HG03139 (cell line): ENCODE results near the gene CELF2.
"Not testable (repeated sequence)": the region's sequence is repeated elsewhere in the genome, so short reads cannot be mapped to it uniquely, and the experiment has no call there.

Experiments used
- ATAC-seq: cut with Tn5 transposase; IDR thresholded peaks from one replicate; pipeline ENCODE4 v1.9.1; 2021; ENCODE audit not compliant: unreplicated experiment

Gene CELF2

DNA sequence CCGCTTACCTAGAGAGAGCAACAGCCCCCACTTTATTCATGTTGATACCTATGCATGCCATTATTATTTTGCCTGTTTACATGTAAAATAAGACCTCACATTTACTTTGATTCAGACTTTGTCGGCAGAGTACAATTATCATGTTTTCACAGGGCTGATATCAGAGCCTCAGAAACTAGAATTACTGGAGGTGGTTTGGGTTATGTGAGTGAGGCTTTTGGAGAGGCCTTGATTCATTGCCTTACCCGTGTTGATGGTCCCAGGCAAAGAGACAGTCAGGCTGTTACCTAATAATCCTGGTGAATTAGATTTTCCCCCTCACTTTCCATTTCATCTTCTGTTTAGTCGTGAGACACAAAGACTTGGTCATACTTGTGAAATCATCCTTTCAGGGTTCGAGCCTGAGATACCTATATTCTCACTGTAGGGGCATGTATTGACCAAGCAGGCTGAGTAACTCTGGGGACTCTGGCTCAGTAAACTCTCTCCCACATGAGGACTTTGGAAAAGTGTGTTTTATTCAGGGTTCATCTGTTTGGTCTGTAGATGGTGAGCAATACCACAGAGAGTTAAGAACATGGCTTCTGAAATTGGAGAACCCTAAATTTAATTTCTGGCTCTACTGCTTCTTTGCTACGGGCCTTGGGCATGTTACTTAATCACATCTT lies 150.9 kb downstream of the CELF2 start:
- ATAC-seq = no peak

DNA sequence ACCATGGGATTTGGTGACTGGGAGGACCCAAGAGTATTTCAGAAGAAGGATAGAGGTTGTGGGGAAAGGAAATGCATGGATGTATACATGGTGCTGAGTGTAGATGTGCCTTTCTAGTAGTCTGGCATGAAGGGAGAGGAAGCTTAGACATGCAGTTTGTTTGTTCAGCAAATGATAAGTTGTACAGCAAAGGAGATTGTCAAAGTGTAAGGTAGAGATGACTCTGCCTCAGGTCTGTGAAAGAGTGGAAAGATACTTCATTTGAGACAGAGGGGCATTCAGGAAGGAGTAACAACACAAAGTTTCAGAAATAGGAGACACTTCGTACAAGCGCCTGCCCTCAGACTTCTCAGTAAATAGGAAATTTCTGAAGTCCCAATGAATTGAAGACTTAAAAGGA lies 152.3 kb downstream of the CELF2 start:
- ATAC-seq = no peak

DNA sequence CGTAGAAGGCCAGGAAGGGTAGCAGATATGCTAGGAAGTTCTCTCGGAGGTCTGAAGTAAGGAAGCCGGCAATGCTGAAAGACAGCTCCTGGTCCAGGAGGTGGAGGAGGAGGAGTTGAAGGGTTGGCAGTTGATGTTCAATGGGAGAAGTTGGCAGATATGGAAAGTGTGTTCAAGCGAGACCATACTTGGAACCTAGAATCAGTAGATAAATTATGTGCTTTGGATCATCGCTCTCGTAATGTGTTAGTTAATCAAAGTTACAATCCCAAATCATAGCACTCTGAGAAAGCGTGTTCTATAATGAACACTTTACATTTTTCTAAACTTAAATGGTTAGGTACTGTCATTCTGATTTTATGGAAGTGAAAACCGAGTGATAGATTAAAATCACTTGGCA lies 152.9 kb downstream of the CELF2 start:
- ATAC-seq = no peak

DNA sequence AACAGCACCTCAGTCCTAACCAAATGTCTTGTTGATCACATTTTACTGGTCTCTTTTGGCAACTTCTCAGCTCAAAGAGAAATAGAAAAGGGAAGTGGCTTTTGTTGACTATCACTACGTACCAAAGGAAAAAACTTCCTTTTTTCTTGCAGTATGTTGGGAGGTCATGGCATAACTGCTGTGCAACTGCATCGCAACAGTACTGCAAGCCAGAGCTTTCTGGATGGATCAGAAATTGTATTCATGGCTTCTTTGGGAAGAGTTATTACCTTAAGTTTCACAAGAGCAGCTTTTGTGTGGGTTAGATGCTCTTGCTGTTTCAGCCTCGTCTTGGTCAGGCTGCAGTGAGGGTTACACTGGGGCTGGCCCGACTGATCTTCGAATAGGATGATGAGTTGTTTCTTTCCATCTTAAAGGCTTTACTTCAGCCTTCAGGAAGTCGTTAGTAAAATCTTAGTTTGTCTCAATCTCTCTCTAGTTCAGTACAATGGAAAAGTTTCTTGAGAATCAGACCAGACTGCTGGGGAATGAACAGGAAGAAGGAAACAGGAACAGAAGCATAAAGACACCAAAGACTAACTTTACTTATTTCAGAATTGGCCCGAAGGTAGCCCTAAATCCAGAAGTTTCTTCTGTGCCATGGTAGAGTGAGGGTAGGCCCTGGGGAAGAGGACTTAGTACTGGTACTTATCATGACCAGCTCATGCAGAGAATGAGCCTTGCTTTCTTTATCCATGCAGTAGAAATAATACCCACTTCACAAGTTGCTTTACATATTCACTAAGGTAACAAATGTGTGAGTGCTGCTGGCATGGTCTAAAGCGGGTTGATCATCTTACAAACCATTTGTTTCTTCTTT lies 153.6 kb downstream of the CELF2 start:
- ATAC-seq = peak; percentile 29

DNA sequence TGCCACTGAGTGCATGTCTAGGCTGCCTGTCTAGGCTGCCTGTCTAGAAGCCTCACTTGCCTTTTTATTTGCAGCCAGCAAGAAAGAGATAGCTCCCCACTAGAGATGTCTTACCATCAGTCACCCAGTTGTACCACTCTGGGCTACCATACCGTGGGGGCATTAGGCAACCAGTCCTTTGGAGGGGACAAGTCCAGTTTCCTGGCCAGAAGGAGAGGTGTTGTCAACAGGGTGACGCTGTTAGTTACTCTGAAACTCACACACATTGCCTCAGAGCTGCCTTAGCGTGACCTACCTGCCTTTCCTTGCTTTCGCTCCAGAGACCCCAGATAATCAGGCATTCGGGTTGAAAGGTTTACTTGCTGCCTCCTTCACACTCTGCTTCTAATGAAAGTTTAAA lies 155.4 kb downstream of the CELF2 start:
- no peak for ATAC-seq

DNA sequence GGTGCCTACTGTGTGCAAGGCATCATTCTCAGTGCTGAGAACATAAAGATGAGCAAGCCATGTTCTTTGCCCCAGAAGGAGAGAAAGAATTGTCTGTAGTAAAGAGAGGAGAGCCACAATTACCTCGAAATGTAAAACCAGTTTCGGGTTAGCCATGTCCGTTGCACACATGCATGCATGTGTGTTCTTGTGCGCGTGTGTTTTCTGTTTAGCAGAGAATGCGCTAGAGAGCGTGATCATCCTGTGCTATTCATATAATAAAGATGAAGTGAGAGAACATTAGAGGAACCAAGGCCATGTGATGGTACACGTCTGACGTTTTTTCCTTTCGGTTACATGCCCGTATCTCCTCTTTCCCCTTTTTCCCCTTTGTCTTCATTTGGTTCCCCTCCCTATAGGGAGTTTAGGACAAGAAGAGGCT lies 158.2 kb downstream of the CELF2 start:
- ATAC-seq = peak; percentile 34

DNA sequence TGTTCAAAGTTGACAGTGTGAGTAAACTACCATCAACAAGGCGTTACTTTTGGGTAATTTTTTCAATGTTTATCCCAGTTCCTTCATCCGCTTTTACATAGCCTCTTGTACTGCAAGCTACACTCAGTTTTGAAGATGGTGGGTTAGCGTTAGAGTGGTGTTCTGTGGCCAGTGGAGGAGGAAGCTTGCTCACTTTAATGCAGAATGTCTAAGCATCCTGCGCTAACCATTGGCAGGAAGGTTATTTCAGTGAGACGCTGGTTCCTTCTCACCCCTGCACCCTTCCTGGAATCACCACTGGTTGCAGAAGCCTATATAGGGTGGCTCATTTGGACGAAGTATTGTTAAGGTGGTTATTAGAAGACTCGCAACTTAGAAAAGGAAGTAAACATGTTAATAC lies 159.1 kb downstream of the CELF2 start:
- ATAC-seq = no peak

DNA sequence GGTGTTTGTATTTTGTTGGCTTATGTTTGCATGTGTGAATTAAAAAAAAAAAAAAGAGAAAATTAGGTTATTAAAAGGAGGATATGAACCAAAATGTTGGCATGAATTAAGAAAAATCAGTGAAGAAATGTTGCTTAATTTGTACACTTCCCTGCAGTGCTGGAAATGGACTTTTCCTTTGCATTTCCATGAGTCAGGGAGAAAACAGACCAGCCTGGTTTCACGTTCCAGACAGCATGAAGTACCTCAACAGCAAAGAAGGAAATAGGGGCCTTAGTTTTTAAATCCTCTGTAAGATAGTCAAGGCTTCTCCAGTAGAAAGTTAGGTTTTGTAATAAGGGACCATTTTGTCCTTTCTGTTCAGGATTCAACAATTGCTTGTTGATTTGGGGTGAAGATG lies 159.7 kb downstream of the CELF2 start:
- no peak for ATAC-seq

DNA sequence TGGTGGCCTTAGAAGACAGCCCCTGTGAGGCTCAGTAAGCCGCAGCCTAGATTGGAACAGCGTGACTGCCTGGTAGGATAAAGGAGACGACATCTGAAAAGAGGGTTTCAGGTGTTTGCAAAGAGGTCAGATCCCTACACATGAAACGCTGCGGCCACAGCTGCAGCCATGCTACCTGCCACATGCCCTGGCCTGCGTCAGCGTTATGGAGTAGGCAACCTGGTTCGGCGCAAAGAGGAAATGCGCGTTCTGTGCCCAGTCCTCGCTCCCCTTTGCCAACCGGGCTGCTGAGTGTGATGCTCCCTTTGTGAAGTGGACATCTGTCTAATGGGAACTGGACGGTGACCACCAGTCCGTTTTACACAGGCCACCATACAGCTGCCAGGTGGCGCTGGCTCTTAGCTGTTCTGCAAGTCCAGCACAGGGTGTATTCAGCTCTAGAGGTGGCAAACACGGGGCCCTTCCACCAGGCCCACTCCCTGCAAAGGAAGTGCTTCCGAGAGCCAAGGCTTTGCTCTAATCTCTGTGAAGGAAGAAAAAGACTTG lies 160.3 kb downstream of the CELF2 start:
- ATAC-seq = no peak

DNA sequence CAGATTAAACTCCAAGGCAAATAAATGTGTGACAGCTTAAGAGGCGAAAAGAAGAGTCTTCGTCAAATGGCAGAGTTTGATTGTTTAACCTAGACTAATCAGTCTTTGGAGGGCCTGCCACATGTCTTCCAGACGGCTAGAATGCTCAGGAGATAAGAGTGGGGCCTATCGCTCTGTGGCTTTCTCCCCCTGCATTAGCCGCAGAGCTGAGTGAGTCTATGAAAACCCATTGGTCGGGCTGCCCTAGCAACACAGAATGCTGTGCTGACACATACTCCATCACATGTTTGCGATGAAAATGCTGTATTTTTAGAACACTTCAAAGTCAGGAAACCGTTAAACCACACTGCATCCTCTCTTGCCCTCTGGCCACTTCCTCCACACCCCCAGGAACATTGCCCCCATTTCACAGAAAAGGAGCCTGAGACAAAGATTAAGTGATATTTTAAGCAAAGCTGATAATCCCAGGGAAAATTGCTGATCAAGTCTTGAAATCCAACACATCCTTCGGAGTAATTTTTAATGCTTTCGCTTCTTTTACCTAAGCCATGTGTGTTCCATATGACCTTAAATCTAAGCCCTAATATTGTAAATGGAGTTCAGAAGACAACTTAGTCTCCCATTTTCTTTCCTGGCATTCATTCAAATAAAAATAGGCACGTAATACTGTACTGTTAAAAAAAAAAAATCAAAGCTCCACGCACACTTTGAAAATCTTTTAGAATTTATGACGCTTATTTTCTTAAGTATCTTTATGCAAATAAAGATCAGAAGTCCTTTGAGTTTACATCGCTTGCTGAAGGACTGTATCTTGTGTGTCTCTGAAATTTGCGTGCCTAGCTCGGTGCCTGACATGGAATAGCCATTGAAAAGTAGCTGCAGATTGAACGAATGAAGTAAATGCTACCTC lies 161.2 kb downstream of the CELF2 start:
- peak; percentile 77 for ATAC-seq

DNA sequence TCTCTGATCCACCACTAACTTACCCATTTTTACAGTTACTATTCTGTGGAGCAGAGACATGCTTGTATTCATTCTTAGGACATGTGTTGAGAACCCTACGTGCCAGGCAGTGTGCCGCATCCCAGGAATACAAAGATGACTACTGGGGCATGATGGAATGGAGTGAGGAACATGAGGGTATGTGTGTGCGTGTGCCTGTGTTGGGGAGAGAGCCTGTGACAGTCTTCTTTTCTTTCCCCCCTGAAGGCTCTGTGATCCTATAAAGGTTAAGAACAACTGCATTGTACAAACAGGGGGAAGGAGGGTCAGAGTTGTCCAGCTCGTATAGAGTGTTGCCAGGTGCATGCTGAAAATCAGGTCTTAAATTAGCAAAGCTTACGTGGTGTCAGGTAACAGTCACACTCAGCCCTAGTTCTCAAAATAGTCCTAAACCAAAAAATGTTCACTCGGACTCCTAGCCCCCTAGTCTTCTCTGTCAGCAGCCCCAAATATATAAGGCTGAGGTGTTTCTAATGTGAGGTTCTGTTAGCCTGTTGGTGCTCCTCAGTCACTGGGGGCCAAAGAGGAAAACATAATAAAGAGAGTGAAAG lies 161.9 kb downstream of the CELF2 start:
- ATAC-seq = no peak

DNA sequence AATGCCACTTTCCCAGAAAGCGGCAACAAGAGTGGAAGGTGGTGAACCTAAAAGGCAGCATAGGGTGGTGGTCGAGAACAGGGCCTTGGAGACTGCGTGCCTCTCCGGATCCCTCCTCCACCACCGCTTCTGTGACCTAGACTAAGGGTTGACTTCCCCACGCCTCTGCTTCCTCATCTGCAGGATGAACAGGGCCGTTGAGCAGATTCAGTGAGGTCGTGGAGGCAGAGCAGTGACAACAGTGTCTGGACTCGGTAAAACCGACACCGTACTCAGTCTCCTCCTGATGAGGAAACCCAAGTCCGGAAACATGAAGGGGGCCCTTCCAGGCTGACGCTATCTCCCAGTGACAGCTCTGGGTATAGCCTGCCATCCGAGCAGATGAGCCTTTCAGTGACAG lies 162.6 kb downstream of the CELF2 start:
- ATAC-seq = no peak

DNA sequence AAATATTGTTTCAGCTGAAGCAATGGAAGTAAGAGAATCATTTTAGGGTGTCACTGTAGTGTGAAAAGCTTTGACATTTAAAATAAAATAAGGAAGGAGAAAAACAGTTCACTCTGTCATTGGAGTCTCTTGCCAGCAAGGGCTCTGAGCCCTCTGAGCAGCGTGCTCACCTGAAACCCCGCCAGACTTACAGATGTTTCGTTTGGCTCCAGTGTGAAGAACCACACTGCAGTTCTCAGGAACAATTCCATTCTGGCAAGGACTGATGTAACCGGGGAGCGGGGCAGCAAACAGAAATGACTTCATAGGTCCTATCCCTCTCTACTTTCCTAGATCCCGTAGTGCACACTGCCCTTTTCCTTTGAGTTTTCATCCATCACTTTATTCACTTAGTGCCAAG lies 164.3 kb downstream of the CELF2 start:
- no peak for ATAC-seq

DNA sequence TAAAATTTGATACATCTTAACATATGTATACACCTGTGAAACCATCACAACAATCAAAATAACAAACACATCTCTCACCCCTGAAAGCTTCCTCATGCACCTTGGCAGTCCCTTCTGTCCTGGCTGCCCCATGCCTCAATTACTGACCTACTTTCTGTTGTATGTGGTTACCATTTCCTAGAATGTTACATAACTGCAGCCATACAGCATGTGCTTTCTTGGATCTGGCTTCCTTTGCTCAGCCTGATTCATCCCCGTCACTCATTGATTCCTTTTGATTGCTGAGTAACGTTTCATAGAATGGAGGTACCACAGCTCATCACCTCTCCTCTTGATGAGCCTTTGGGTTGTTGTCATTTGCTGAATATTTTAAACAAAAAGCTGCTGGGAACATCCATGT lies 165.3 kb downstream of the CELF2 start:
- ATAC-seq = no peak

DNA sequence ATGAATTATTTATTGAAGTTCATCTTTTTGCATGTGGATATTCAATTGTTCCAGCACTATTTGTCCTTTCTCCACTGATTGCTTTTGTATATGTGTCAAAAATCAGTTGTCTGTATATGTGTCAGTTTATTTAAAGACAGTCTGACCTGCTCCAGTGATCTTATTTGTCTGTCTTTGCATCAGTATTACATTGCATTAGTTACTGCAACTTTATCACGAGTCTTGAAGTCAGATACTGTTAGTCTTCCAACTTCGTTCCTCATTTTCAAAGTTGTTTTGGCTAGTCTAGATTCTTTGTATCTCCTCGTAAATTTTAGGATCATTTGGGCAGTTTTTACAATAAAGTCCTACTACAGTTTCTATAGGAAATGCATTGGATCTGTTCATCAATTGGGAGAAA lies 166.4 kb downstream of the CELF2 start:
- ATAC-seq = no peak

DNA sequence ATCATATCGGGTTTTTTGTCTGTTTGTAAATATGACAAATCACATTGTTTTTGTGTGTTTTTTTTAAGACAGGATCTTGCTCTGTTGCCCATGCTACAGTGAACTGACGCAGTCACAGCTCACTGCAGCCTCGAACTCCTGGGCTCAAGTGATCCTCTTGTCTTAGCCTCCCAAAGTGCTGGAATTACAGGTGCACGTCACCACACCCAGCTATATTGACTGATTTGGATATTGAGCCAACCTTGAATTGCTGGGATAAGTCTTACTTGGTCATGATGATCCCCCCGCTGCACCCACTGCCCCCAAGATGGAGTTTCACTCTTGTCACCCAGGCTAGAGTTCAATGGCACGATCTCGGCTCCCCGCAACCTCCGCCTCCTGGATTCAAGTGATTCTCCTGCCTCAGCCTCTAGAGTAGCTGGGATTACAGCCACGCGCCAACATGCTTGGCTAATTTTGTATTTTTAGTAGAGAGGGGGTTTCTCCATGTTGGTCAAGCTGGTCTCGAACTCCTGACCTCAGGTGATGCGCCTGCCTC lies 167.5 kb downstream of the CELF2 start:
- not testable (repeated sequence) for ATAC-seq

DNA sequence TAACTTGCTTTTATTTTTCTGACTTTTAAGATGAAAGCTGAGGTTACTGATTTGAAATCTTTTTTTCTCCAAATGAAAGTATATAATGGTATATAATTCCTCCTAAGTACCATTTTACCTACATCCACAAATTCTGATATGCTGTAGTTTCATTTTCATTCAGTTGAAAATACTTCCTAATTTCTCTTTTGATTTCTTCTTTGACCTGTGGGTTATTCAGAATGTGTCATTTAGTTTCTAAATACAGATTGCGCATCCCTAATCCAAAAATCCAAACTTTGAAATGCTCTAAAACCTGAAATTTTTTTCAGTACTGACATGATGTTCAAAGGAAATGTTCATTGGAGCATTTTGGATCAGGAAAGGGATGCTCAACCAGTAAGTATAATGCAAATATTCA lies 168.7 kb downstream of the CELF2 start:
- no peak for ATAC-seq

DNA sequence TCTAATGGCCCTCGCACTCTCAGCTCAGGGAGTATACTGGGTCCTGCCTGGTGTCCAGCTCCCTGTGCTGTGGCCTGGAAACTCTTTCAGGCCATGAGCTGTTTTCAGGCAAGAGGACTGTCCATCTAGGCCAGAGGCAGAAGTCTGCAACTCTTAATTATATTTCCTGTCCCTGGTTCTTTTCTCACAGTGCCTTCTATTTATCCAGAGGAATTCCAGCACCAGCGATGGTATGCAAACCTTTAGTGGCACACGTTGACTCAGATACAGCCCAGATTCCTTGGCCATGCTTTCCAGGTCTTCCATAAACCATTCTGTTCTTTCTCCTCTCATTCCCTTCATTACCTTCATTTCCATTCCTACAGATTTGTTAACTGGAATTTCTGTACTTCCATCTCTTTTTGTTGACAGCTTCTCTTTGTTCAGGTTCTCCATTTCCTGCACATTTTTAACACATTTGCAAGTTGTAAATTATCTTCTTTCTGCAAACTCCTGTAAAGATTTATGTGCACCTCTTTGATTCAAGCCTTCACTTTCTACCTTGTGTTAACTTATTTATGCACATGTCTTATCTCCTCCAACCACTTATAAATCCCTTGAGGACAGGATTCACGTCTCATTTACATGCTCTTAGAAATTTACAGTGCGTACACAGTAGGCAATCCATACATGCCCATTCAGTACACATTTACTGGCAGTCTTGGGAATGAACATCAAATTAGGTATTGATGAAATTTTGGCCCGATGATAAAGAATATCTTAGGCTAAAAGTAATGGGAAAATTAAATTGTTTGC lies 172.1 kb downstream of the CELF2 start:
- no peak for ATAC-seq

DNA sequence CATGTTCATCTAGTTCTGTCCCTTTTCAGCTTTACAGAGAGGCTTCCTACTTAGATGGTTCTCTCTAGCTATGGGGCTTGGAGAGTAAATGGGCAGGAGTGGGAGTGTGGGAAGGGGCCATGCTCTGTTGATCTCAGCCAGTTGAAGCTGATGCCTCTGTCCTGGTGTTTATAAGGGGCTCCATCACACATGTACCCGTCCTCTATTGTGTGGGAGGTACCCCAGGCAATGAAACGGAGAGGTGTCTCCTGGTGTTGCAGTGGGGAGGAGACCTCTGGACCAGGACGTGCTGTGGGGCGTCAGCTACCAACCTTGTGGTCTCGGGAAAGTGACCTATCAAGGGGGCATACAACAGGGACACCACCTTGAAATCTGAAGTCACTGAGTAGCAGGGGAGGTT lies 173.5 kb downstream of the CELF2 start:
- ATAC-seq = no peak

DNA sequence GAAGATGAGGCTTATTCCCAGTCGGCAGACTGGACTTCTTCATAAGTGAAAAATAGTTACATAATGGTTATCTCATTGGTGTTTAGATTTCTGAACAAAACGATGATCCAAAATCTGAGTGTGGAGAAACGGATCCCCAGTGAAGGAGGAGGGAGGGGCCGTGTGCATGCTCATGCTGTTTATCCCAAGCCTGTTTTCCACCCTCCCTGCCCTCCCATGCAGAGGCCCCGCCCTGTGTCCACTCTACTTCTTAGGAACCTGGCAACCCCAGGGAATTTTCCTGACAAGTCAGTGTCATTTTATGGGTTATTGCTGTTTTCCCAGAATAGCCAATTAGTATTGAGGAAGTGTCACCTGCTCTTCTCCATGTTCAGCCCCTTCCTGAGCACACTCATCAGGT lies 174.0 kb downstream of the CELF2 start:
- ATAC-seq = no peak
